Body of pancreas (tissue), 4 donors: Measurements from ENCODE around the gene CMIP.

Experiments
- CTCF ChIP-seq, 7 experiments: fragments of 450-650 bp in 4 of 7; fragments of 200-600 bp in 3 of 7; sonication (generic) in 3 of 7; IDR thresholded peaks; one replicate each; pipeline ENCODE4 v1.5.1; 2016 to 2019; ENCODE audit warnings: antibody characterized with exemption in 7 of 7
- POLR2A ChIP-seq, 3 donors: fragments of 450-650 bp; IDR thresholded peaks; one replicate each; pipeline ENCODE4 v1.6.1; 2016; ENCODE audit warnings: antibody characterized with exemption in 3 of 3, mild to moderate bottlenecking in 2 of 3

- TF ChIP-seq CTCF (IDR thresholded peaks at IDR 0.05), result no peak
- no peak for TF ChIP-seq POLR2A (IDR thresholded peaks at IDR 0.05)
Measured at GRCh38 chr16:81461243-81461642, 16.6 kb downstream of the CMIP start.
